Inflammatory macrophage treated with lipopolysaccharide for 1 hour (primary cell): ENCODE measurements around the gene SHFL.

Source experiments
- DNase-seq, 2 donors: peaks; one replicate each; pipeline ENCODE4 v3.0.0-alpha.2; 2020 to 2022

SHFL gene

GRCh38 chr19:10088949-10089554, 2.9 kb downstream of the SHFL start:
- DNase-seq, result no peak

- DNase-seq, result no peak
Measured at GRCh38 chr19:10089801-10090375, 3.8 kb downstream of the SHFL start.

GRCh38 chr19:10091370-10091687, 5.2 kb downstream of the SHFL start:
- no peak for DNase-seq

GRCh38 chr19:10091895-10092641, 6.0 kb downstream of the SHFL start:
- DNase-seq, result no peak

GRCh38 chr19:10092648-10093294, 6.7 kb downstream of the SHFL start:
- DNase-seq, result no peak

- DNase-seq, result no peak
Measured at GRCh38 chr19:10093295-10094186, 7.4 kb downstream of the SHFL start.

- no peak for DNase-seq
Measured at GRCh38 chr19:10095622-10095947, 9.5 kb downstream of the SHFL start.

GRCh38 chr19:10095948-10096614, 10.0 kb downstream of the SHFL start:
- DNase-seq, result peak; percentile 86 to 94

GRCh38 chr19:10096615-10096963, 10.5 kb downstream of the SHFL start:
- DNase-seq, result no peak

GRCh38 chr19:10100163-10100785, 14.2 kb downstream of the SHFL start:
- no peak for DNase-seq

GRCh38 chr19:10102787-10103236, 16.7 kb downstream of the SHFL start:
- DNase-seq, result peak in 1 of 2 donors; percentile 47

GRCh38 chr19:10104130-10104513, 18.0 kb downstream of the SHFL start:
- no peak for DNase-seq

- peak; percentile 48 to 51 for DNase-seq
Measured at GRCh38 chr19:10104665-10105508, 18.8 kb downstream of the SHFL start.

- peak; percentile 69 to 80 for DNase-seq
Measured at GRCh38 chr19:10105509-10106099, 19.5 kb downstream of the SHFL start.

GRCh38 chr19:10106100-10106936, 20.2 kb downstream of the SHFL start, which contains the start of gene PPAN:
Gene PPAN (plus strand): TSS chr19:10106362. CDS start chr19:10106395, 33 bp downstream.
- peak; percentile 97 to 98 for DNase-seq

- no peak for DNase-seq
Measured at GRCh38 chr19:10107254-10107653, 21.1 kb downstream of the SHFL start.

GRCh38 chr19:10107817-10108367, 21.8 kb downstream of the SHFL start:
- no peak for DNase-seq

GRCh38 chr19:10109528-10109927, 23.4 kb downstream of the SHFL start:
- no peak for DNase-seq
